ENCODE data around the gene GRHL1.

Gene GRHL1

DNA sequence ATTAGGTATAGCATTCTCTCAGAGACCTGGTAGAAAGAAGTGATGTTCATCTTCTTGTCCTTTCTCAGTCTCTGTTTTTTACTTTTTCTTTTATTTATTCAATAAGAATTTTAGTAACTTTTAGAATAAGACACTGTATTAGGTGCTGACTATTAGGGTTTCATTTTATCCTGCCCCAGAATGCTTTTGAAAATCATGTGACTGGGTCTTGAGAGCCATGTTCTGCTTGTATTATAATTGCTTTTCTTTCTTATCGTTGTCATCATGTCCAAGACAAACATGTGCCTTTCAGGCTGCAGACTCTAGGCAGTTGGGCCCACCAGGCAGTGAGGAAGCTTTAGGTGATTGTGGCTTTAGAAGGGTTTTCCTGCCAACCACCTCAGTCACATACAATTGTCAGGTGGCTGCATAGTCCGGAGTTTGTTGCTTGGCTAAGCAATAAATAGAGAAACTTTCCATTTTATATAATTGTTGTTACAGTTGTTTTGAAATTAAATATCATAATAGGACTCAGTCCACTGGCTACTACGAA is 15.1 kb downstream of the GRHL1 start:
- TF ChIP-seq, protein P1, sequence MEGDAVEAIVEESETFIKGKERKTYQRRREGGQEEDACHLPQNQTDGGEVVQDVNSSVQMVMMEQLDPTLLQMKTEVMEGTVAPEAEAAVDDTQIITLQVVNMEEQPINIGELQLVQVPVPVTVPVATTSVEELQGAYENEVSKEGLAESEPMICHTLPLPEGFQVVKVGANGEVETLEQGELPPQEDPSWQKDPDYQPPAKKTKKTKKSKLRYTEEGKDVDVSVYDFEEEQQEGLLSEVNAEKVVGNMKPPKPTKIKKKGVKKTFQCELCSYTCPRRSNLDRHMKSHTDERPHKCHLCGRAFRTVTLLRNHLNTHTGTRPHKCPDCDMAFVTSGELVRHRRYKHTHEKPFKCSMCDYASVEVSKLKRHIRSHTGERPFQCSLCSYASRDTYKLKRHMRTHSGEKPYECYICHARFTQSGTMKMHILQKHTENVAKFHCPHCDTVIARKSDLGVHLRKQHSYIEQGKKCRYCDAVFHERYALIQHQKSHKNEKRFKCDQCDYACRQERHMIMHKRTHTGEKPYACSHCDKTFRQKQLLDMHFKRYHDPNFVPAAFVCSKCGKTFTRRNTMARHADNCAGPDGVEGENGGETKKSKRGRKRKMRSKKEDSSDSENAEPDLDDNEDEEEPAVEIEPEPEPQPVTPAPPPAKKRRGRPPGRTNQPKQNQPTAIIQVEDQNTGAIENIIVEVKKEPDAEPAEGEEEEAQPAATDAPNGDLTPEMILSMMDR (IDR thresholded peaks at IDR 0.05; ENCODE audit: low read depth, low read length) = no peak

DNA sequence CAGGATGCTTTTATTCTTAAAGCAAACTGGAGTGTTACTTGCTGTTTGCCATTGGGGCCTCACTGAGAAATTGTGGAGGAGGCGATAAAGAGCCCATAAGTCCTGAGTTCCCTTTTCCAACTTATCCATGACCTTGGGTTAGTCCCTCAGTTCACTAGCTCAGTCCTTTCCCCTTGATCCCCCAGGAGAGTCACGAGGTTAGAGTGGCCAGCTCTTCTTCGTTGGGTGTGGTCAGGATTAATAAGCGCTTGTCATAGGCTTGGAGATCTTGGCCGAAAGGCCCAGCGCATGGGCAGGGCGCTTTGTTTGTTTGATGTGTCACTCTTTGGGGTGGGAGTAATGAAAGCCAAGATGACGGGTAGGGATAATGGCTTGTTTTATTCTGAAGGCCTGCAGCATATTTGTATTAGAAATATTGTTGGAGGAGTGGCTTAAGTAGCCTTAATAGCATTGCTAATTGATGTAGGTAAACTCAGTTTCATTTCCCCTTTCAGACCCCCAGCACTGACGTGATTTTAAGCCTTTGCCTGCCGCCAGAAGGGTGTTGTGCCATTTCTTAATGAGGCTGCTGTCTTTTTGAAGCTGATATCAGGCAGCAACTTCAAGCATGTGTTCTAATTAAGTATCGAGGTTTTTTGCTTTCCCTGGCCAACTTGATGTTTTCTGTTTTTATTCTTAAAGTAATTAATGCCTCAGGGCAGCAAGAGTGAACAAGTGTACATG is 15.7 kb downstream of the GRHL1 start:
- H3K4me3 ChIP-seq (ENCODE audit: low read depth, low read length) = no peak overlapping the region
- TF ChIP-seq, protein P1 (IDR thresholded peaks at IDR 0.05; ENCODE audit: low read depth, low read length) = no peak

More for the DNA sequence above, 15.1 kb downstream of the GRHL1 start:
- H3K4me3 ChIP-seq (ENCODE audit: low read depth, low read length) = no peak overlapping the region

DNA sequence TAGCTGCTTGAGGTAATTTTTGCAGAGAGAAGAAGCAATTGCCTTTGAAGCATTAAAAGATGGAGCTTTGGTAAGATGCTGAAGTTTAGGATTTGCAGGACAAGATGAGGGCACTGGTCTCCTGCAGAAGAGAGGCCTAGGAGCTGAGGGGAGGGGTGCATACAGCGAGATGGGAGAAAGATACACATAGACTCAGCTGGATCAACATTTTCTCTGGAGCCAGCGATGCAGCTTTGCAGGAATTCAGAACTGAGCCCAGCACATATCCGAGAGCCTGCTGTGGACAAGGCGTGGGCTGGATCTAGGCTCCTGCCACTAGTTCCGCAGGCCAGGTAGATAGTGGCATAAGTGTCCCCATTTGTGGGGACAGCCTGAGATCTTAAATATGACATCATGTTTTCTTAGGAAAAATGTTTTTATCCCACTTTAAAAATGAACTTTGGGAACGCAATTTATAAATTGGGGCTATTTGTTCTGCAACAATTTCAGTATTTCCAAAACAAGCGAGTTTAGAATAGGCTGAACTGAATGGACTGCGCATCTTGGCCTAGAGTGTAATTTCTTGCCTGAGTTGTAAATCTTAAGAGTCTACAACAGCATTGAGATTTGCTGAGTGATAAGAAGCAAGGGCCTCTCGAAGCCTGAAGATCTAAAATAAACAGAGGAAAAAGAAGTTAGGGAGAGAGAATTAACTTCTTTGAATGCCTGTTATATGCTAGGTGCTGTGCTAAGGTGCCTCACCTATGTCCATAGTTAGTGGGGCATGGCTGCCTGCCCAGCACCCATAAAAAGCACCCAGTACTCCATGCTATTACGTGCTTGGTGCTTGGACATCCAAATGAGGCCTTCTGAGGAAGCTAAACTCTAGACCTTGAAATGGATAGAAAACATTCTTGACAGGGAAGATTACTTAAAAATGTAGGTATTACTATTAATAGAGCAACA is 17.3 kb downstream of the GRHL1 start:
- H3K4me3 ChIP-seq (ENCODE audit: low read depth, low read length) = no peak overlapping the region
- TF ChIP-seq, protein P1 (IDR thresholded peaks at IDR 0.05; ENCODE audit: low read depth, low read length) = no peak

- TF ChIP-seq, protein P1 (IDR thresholded peaks at IDR 0.05; ENCODE audit: low read depth, low read length) = no peak
- no peak overlapping the region for H3K4me3 ChIP-seq (ENCODE audit: low read depth, low read length)
Observed at GRCh38 chr2:9970200-9971044, 18.9 kb downstream of the GRHL1 start.

GRCh38 chr2:9971105-9971818 is 19.8 kb downstream of the GRHL1 start:
- TF ChIP-seq, protein P1 (IDR thresholded peaks at IDR 0.05; ENCODE audit: low read depth, low read length) = no peak
- H3K4me3 ChIP-seq (ENCODE audit: low read depth, low read length) = no peak overlapping the region

GRCh38 chr2:9971890-9972289 is 20.4 kb downstream of the GRHL1 start:
- TF ChIP-seq, protein P1 (IDR thresholded peaks at IDR 0.05; ENCODE audit: low read depth, low read length) = no peak
- H3K4me3 ChIP-seq (ENCODE audit: low read depth, low read length) = no peak overlapping the region

All from WI38 (cell line).